K562 (cell line): ENCODE data around the gene MRPL11. TPM values are rescaled to one million over a fixed set of nuclear protein-coding genes. Genes with fewer than 3 reads are reported as not detected.

Source experiments
- FIP1L1 ChIP-seq: fragments of 200-400 bp; formaldehyde crosslinking; IDR thresholded peaks from 2 replicates; pipeline ENCODE4 v1.6.1; 2018; ENCODE audit warnings: mild to moderate bottlenecking, low read depth, low read length; ENCODE audit not compliant: poor library complexity, severe bottlenecking
- ID3 ChIP-seq, 2 experiments: fragments of 250-450 bp in 1 of 2; fragments of 450-650 bp in 1 of 2; sonication (Bioruptor Pico) in 1 of 2; IDR thresholded peaks; 2 replicates each; pipeline versions ENCODE4 v1.6.1 to v1.8.0; 2016 to 2021; ENCODE audit warnings: mild to moderate bottlenecking in 2 of 2, moderate library complexity in 2 of 2, missing compliant biosample characterization in 1 of 2, missing genetic modification characterization in 1 of 2
- RBM22 ChIP-seq: fragments of 200-400 bp; formaldehyde crosslinking; IDR thresholded peaks from 2 replicates; pipeline ENCODE4 v1.6.1; 2018; ENCODE audit warnings: low read length, low read depth; ENCODE audit not compliant: poor library complexity, severe bottlenecking
- RCOR1 ChIP-seq, 2 experiments: IDR thresholded peaks; 2 replicates each; pipeline ENCODE4 v1.6.1; 2012; ENCODE audit warnings: low read depth in 2 of 2, low read length in 2 of 2, borderline replicate concordance in 1 of 2, improper control_type of control experiment in 1 of 2
- TAF15 ChIP-seq: fragments of 200-400 bp; formaldehyde crosslinking; IDR thresholded peaks from 2 replicates; pipeline ENCODE4 v1.6.1; 2017; ENCODE audit warnings: mild to moderate bottlenecking, low read depth, low read length, moderate library complexity
- TGIF2 ChIP-seq: sonication (generic); formaldehyde crosslinking; IDR thresholded peaks from 2 replicates; pipeline ENCODE4 v1.8.1; 2022; ENCODE audit warnings: mild to moderate bottlenecking, missing genetic modification reagents, moderate library complexity
- TSHZ1 ChIP-seq: fragments of 250-450 bp; sonication (Bioruptor Pico); IDR thresholded peaks from 2 replicates; pipeline ENCODE4 v1.4.0; 2020; ENCODE audit warnings: mild to moderate bottlenecking, moderate library complexity
- ZNF77 ChIP-seq: fragments of 250-450 bp; sonication (Bioruptor Pico); IDR thresholded peaks from 2 replicates; pipeline ENCODE4 v1.5.0; 2020
- polyA plus RNA-seq, 8 experiments: library from polyadenylated mRNA; depleted of rRNA in 4 of 8; stranded (reverse) in 5 of 8; unstranded in 3 of 8; fragments of >200 nt; fragmentation: Nextera tagmentation in 2 of 8; fragmentation: Illumina TruSeq in 1 of 8; extraction: Ambion mirVana in 2 of 8; extraction: Trizol in 1 of 8; gene quantifications; 2 replicates each; pipeline versions ENCODE4 v1.2.1 to v1.2.3, GENCODE V29; 2011 to 2014; ENCODE audit warnings: inconsistent platforms in 1 of 8, missing spikeins in 1 of 8
- total RNA-seq, 7 experiments: library from RNA; depleted of rRNA in 6 of 7; stranded (reverse); fragments of >200 nt in 6 of 7; fragmentation: Illumina TruSeq in 2 of 7; extraction: Trizol in 2 of 7; gene quantifications; 2 replicates each; pipeline versions ENCODE4 v1.2.1 to v1.2.3, GENCODE V29; 2011 to 2021; ENCODE audit warnings: low replicate concordance in 1 of 7
- TF ChIP-seq, protein P1 (sequence below): fragments of 450-650 bp; IDR thresholded peaks from 2 replicates; pipeline ENCODE4 v1.6.1; 2016; ENCODE audit warnings: low read depth
- TF ChIP-seq, protein P2 (sequence below): sonication (generic); formaldehyde crosslinking; IDR thresholded peaks from 2 replicates; pipeline ENCODE4 v1.8.0; 2022; ENCODE audit warnings: mild to moderate bottlenecking, missing genetic modification reagents, borderline replicate concordance

MRPL11 gene
- total and polyA plus RNA-seq, 9 of the 15 experiments (the other 6 are each of a cell fraction or from before 2014, with no cell fraction given) = 33.0 to 173 (median 91.9) TPM

DNA sequence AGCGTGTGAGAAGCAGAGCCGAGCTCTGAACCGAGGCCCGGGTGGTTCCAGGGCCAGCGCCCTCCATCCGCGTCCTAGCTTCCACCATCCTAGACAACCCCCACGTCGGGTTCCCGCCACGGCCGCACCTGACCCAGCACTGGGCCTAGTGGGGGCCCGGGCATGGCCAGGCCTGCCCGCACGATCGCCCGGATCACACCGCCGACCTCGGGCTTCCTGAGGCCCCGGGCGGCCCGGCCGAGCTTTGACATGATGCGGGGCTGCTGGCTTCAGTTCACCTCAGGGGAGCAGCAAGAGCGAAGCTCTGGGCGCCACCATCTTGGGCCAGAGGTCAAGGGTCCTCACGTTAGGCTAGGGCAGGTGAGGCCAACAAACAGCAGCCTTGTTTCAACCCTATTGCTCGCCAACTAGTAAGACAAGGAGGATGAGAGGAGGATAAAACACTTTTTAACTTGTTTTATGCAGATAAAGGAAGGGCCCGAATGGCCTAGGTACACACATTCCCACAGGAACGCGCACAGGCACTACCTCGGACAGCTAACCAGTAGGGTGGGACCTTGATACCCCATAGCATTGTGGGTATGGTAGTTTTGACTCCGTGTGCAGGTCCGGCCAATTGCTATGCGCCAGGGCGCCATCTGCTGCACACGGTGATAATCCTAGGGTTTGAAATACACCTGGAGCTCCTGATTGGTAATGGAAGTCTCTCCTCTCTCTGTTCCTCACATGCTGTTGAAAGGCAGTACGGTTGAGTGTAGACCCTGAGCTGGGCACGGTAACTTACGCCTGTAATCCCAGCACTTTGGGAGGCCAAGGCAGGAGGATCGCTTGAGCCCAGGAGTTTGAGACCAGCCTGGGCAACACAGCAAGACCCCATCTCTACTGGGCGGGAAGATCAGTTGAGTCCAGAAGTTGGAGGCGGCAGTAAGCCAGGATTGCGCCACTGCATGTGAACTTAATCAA, at the start of gene MRPL11 (continued):
- TF ChIP-seq, protein P1, sequence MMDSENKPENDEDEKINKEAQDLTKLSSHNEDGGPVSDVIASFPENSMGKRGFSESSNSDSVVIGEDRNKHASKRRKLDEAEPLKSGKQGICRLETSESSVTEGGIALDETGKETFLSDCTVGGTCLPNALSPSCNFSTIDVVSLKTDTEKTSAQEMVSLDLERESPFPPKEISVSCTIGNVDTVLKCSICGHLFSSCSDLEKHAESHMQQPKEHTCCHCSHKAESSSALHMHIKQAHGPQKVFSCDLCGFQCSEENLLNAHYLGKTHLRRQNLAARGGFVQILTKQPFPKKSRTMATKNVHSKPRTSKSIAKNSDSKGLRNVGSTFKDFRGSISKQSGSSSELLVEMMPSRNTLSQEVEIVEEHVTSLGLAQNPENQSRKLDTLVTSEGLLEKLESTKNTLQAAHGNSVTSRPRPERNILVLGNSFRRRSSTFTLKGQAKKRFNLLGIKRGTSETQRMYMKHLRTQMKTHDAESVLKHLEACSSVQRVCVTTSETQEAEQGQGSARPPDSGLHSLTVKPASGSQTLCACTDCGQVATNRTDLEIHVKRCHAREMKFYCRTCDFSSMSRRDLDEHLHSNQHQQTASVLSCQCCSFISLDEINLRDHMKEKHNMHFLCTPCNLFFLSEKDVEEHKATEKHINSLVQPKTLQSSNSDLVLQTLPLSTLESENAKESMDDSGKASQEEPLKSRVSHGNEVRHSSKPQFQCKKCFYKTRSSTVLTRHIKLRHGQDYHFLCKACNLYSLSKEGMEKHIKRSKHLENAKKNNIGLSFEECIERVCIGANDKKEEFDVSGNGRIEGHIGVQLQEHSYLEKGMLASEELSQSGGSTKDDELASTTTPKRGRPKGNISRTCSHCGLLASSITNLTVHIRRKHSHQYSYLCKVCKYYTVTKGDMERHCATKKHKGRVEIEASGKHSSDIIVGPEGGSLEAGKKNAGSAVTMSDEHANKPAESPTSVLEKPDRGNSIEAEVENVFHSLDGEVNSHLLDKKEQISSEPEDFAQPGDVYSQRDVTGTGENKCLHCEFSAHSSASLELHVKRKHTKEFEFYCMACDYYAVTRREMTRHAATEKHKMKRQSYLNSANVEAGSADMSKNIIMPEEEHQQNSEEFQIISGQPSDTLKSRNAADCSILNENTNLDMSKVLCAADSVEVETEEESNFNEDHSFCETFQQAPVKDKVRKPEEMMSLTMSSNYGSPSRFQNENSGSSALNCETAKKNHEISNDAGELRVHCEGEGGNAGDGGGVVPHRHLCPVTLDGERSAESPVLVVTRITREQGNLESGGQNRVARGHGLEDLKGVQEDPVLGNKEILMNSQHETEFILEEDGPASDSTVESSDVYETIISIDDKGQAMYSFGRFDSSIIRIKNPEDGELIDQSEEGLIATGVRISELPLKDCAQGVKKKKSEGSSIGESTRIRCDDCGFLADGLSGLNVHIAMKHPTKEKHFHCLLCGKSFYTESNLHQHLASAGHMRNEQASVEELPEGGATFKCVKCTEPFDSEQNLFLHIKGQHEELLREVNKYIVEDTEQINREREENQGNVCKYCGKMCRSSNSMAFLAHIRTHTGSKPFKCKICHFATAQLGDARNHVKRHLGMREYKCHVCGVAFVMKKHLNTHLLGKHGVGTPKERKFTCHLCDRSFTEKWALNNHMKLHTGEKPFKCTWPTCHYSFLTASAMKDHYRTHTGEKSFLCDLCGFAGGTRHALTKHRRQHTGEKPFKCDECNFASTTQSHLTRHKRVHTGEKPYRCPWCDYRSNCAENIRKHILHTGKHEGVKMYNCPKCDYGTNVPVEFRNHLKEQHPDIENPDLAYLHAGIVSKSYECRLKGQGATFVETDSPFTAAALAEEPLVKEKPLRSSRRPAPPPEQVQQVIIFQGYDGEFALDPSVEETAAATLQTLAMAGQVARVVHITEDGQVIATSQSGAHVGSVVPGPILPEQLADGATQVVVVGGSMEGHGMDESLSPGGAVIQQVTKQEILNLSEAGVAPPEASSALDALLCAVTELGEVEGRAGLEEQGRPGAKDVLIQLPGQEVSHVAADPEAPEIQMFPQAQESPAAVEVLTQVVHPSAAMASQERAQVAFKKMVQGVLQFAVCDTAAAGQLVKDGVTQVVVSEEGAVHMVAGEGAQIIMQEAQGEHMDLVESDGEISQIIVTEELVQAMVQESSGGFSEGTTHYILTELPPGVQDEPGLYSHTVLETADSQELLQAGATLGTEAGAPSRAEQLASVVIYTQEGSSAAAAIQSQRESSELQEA = no peak
- TF ChIP-seq TSHZ1 (CRISPR knock-in tag) (no peak), RBM22 (no peak), RCOR1 (IDR thresholded peaks at IDR 0.05; ENCODE audit: borderline replicate concordance in 1 of 2, low read depth in 2 of 2, low read length in 2 of 2) (no peak), FIP1L1 (no peak), TGIF2 (CRISPR knock-in tag) (no peak), TAF15 (no peak), ID3 (CRISPR knock-in tag; IDR thresholded peaks at IDR 0.05) (no peak), ID3 (tag; IDR thresholded peaks at IDR 0.05) (peak; percentile 87), ZNF77 (CRISPR knock-in tag) (no peak)
- TF ChIP-seq, protein P2, sequence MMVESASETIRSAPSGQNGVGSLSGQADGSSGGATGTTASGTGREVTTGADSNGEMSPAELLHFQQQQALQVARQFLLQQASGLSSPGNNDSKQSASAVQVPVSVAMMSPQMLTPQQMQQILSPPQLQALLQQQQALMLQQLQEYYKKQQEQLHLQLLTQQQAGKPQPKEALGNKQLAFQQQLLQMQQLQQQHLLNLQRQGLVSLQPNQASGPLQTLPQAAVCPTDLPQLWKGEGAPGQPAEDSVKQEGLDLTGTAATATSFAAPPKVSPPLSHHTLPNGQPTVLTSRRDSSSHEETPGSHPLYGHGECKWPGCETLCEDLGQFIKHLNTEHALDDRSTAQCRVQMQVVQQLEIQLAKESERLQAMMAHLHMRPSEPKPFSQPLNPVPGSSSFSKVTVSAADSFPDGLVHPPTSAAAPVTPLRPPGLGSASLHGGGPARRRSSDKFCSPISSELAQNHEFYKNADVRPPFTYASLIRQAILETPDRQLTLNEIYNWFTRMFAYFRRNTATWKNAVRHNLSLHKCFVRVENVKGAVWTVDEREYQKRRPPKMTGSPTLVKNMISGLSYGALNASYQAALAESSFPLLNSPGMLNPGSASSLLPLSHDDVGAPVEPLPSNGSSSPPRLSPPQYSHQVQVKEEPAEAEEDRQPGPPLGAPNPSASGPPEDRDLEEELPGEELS = peak; percentile 73; the same call in 1 of the 2 replicates
